Measurements from ENCODE around the gene NEK11. TPM values are rescaled to one million over a fixed set of nuclear protein-coding genes. Genes with fewer than 3 reads are reported as not detected.
"Not testable (repeated sequence)": the region's sequence is repeated elsewhere in the genome, so short reads cannot be mapped to it uniquely, and the experiment has no call there.

Gene NEK11
- total RNA-seq, 1 donor from 2014 or later = 1.1 TPM

DNA sequence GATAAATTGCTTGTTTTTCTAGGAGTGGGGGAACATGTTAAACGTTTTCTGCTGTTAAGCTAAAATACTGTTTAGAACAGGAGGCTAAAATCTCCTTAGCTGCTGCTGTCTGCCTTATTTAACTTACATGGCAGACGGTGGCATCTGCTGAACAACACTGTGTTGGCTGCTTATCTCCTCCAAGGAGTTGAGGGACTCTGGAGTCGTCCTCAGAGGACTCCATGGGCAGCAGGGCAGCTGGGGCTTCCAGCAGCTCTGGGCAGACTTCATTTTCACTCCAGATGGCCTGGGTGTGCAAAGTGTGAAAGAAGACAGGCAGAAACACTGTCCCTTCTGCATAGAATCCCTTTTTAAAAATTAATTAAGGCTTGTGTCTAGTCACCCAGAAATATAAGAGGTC lies 302.0 kb downstream of the NEK11 start:
- no peak for DNase-seq
- Mint-ChIP-seq H3K36me3 (ENCODE audit: low read depth) (no peaks in the 10 kb centered on the region), H3K27me3 (peaks cover 8% of the 10 kb centered on the region), H3K4me1 (no peaks in the 10 kb centered on the region), H3K27ac (no peak overlapping the region), H3K4me3 (no peak overlapping the region), H3K9me3 (peaks cover 3% of the 10 kb centered on the region)
- intact Hi-C loops (cut with micrococcal nuclease) = no loop called here

- no peak for DNase-seq
- H3K9me3 Mint-ChIP-seq = peaks cover 3% of the 10 kb centered on the region
- no peaks in the 10 kb centered on the region for H3K4me1 Mint-ChIP-seq
- H3K27ac Mint-ChIP-seq = no peak overlapping the region
- no peaks in the 10 kb centered on the region for H3K36me3 Mint-ChIP-seq (ENCODE audit: low read depth)
- peaks cover 8% of the 10 kb centered on the region for H3K27me3 Mint-ChIP-seq
- intact Hi-C loops (cut with micrococcal nuclease) = no loop called here
- H3K4me3 Mint-ChIP-seq = no peak overlapping the region
These were observed 303.1 kb downstream of the NEK11 start for GRCh38 chr3:131329774-131330173.

- H3K4me3 Mint-ChIP-seq; H3K27me3 Mint-ChIP-seq; H3K4me1 Mint-ChIP-seq; DNase-seq; H3K36me3 Mint-ChIP-seq (ENCODE audit: low read depth); intact Hi-C loops (cut with micrococcal nuclease); H3K9me3 Mint-ChIP-seq; H3K27ac Mint-ChIP-seq: not testable (repeated sequence)
These were observed 304.9 kb downstream of the NEK11 start for GRCh38 chr3:131331456-131332085.

GRCh38 chr3:131338948-131339640 lies 312.4 kb downstream of the NEK11 start:
- no peaks in the 10 kb centered on the region for H3K4me1 Mint-ChIP-seq
- H3K9me3 Mint-ChIP-seq = no peaks in the 10 kb centered on the region
- intact Hi-C loops (cut with micrococcal nuclease) = no loop called here
- H3K27ac Mint-ChIP-seq = no peak overlapping the region
- no peak overlapping the region for H3K4me3 Mint-ChIP-seq
- peaks cover 5% of the 10 kb centered on the region for H3K27me3 Mint-ChIP-seq
- DNase-seq = no peak
- no peaks in the 10 kb centered on the region for H3K36me3 Mint-ChIP-seq (ENCODE audit: low read depth)

DNA sequence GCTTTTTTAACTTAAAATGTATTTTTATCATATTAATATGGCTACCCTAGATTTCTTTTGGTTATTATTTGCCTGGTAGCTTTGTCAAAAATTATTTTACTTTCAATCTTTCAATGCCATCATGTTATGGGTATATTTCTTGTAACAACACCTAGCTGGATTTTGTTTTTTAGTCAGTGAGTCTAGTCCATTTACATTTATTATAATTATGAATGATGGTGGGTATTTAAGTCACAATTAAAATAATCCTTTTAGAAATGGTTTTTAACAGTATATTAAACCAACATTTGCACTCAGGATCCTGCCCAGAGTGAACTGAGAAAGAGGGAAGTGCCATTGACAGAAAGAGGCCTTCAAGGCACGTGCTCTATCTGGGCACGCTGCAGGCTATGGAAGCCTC lies 315.1 kb downstream of the NEK11 start:
- Mint-ChIP-seq H3K27me3 (peaks cover 5% of the 10 kb centered on the region), H3K4me3 (no peak overlapping the region), H3K36me3 (ENCODE audit: low read depth) (no peaks in the 10 kb centered on the region), H3K9me3 (no peaks in the 10 kb centered on the region), H3K4me1 (no peaks in the 10 kb centered on the region), H3K27ac (no peak overlapping the region)
- no peak for DNase-seq
- intact Hi-C loops (cut with micrococcal nuclease) = no loop called here

DNA sequence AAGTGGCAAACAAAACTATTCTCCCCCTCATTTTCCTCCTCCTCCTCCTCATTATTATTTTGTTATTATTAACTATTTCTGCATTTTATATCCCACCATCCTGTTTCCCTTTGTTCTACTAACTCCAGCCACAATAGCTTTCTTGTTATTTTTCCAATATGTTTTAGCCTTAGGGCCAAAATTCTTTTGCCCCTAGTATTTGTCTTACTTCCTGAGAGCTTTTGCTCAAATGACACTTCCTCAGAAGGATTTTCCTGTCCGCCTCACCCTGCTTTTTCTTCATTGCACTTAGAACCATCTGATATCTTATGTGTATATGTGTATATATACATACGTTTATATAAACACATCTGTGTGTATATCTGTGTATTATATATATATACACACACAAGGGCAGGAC lies 322.2 kb downstream of the NEK11 start:
- Mint-ChIP-seq H3K9me3 (no peaks in the 10 kb centered on the region), H3K4me3 (no peak overlapping the region), H3K4me1 (no peaks in the 10 kb centered on the region), H3K27me3 (no peaks in the 10 kb centered on the region), H3K36me3 (ENCODE audit: low read depth) (no peaks in the 10 kb centered on the region), H3K27ac (no peak overlapping the region)
- intact Hi-C loops (cut with micrococcal nuclease) = no loop called here
- DNase-seq = no peak

DNA sequence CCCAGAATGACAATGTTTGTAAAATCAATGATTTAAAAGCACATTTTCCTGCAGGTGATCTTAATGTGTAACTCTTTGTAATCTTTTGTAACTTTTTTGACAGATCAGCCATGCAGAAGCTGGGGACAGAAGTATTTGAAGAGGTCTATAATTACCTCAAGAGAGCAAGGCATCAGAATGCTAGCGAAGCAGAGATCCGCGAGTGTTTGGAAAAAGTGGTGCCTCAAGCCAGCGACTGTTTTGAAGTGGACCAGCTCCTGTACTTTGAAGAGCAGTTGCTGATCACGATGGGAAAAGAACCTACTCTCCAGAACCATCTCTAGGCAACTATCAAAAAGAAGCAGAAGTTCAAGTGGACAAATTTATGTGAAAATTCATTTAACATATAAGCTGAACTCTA lies 322.8 kb downstream of the NEK11 start:
- intact Hi-C loops (cut with micrococcal nuclease) = no loop called here
- H3K4me1 Mint-ChIP-seq = no peaks in the 10 kb centered on the region
- no peak for DNase-seq
- no peak overlapping the region for H3K4me3 Mint-ChIP-seq
- H3K27ac Mint-ChIP-seq = no peak overlapping the region
- H3K9me3 Mint-ChIP-seq = no peaks in the 10 kb centered on the region
- H3K27me3 Mint-ChIP-seq = no peaks in the 10 kb centered on the region
- H3K36me3 Mint-ChIP-seq (ENCODE audit: low read depth) = no peaks in the 10 kb centered on the region

- Mint-ChIP-seq H3K27ac (no peak overlapping the region), H3K9me3 (no peaks in the 10 kb centered on the region), H3K4me1 (no peaks in the 10 kb centered on the region), H3K27me3 (no peaks in the 10 kb centered on the region), H3K36me3 (ENCODE audit: low read depth) (no peaks in the 10 kb centered on the region), H3K4me3 (no peak overlapping the region)
- DNase-seq = no peak
- intact Hi-C loops (cut with micrococcal nuclease) = no loop called here
These were observed 323.3 kb downstream of the NEK11 start for GRCh38 chr3:131349946-131350347.

- no peak overlapping the region for H3K27ac Mint-ChIP-seq
- no peaks in the 10 kb centered on the region for H3K4me1 Mint-ChIP-seq
- no peak overlapping the region for H3K4me3 Mint-ChIP-seq
- H3K36me3 Mint-ChIP-seq (ENCODE audit: low read depth) = no peaks in the 10 kb centered on the region
- no peak for DNase-seq
- no peaks in the 10 kb centered on the region for H3K27me3 Mint-ChIP-seq
- intact Hi-C loops (cut with micrococcal nuclease) = no loop called here
- H3K9me3 Mint-ChIP-seq = no peaks in the 10 kb centered on the region
These were observed 323.8 kb downstream of the NEK11 start for GRCh38 chr3:131350506-131350905.

DNA sequence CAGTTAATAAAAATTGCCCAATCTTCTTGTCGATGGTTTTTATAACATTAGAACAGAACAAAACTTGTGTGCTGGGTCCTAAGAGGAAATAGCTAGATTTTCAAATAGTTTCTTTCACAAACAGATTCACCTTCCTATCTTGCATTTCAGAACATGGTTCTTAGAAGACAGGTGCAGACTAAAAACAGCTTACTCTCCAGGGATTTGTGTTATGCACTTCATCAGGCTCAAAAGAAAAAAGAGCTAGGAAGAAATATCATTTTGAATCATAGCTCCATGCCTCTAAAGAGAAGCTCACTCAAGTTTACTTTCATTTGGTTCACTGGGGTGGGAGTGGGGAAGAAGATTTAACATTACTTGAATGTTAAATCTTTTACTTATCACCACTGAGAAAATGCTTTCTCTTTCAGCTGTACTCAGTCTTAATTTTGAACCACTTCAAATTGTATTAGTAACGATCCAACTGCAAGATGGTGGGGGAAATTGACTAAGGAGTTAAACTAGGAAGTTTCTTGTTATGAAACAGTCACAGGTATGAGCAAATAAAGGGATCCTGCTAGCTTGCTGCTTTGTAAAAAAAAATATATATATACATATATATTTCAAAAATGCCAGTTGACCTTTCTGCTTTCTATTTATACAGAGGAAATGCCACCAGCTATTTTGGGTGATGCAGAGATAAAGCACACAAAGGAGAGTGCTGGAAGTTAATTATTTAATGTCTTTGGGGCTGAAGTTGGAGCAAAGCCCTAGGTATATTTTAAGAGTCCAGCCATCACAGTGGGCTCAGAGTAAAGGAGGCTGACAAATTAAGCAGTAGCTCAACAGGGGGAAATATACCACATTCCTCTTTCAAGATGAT lies 326.6 kb downstream of the NEK11 start:
- peak; percentile 15 for DNase-seq
- no peaks in the 10 kb centered on the region for H3K4me1 Mint-ChIP-seq

DNA sequence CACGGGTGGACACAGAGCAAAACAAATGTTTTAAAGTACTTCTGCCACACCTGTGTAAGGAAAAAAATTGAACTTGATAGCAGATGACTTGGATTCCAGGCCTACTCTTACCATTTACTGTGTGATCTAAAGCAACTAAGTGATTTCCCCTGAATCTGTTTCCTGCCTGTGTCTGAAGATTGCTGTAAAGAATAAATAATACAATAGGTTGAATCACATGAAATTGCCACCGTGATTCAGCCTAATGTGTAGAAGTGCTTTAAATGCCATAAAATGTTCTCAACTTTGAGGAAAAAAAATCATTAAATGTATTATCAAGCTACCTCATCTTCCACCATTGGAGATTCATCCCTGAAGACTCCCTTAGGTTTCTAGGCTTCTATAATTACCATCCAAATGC lies 327.3 kb downstream of the NEK11 start:
- no peak for DNase-seq
- Mint-ChIP-seq H3K4me1 (no peaks in the 10 kb centered on the region), H3K4me3 (no peak overlapping the region), H3K27me3 (peaks cover 5% of the 10 kb centered on the region), H3K36me3 (ENCODE audit: low read depth) (no peaks in the 10 kb centered on the region), H3K27ac (no peak overlapping the region), H3K9me3 (no peaks in the 10 kb centered on the region)
- intact Hi-C loops (cut with micrococcal nuclease) = no loop called here

More for the DNA sequence above, 326.6 kb downstream of the NEK11 start:
- no peak overlapping the region for H3K4me3 Mint-ChIP-seq
- peaks cover 5% of the 10 kb centered on the region for H3K27me3 Mint-ChIP-seq
- no peaks in the 10 kb centered on the region for H3K9me3 Mint-ChIP-seq
- H3K27ac Mint-ChIP-seq = no peak overlapping the region
- intact Hi-C loops (cut with micrococcal nuclease) = no loop called here
- no peaks in the 10 kb centered on the region for H3K36me3 Mint-ChIP-seq (ENCODE audit: low read depth)

- intact Hi-C loops (cut with micrococcal nuclease) = no loop called here
- no peaks in the 10 kb centered on the region for H3K36me3 Mint-ChIP-seq (ENCODE audit: low read depth)
- H3K27ac Mint-ChIP-seq = no peak overlapping the region
- DNase-seq = peak; percentile 23
- H3K4me1 Mint-ChIP-seq = peaks cover 2% of the 10 kb centered on the region
- peaks cover 8% of the 10 kb centered on the region for H3K27me3 Mint-ChIP-seq
- no peaks in the 10 kb centered on the region for H3K9me3 Mint-ChIP-seq
- no peak overlapping the region for H3K4me3 Mint-ChIP-seq
These were observed 329.4 kb downstream of the NEK11 start for GRCh38 chr3:131356006-131356595.

- Mint-ChIP-seq H3K27ac (no peak overlapping the region), H3K9me3 (peaks cover under 1% of the 10 kb centered on the region), H3K4me3 (no peak overlapping the region), H3K4me1 (peaks cover 9% of the 10 kb centered on the region), H3K27me3 (peaks cover 15% of the 10 kb centered on the region), H3K36me3 (ENCODE audit: low read depth) (peaks cover under 1% of the 10 kb centered on the region)
- no peak for DNase-seq
- intact Hi-C loops (cut with micrococcal nuclease) = no loop called here
These were observed 330.6 kb downstream of the NEK11 start for GRCh38 chr3:131357275-131357674.

Measured in activated CD4-positive, alpha-beta T cell treated with anti-CD3 and anti-CD28 coated beads, Interleukin-2, amount 10 ng/mL, durations not matched to agents 24 days and 14 days (primary cell).